ENCODE results near the gene HIPK4. TPM values are rescaled to one million over a fixed set of nuclear protein-coding genes. Genes with fewer than 3 reads are reported as not detected.
A peak's percentile ranks its signal among the peaks of the same experiment; 100 is the strongest.

HIPK4 gene
- total RNA-seq, 4 donors from 2014 or later: 0.13 to 0.88 (median 0.51) TPM

DNA sequence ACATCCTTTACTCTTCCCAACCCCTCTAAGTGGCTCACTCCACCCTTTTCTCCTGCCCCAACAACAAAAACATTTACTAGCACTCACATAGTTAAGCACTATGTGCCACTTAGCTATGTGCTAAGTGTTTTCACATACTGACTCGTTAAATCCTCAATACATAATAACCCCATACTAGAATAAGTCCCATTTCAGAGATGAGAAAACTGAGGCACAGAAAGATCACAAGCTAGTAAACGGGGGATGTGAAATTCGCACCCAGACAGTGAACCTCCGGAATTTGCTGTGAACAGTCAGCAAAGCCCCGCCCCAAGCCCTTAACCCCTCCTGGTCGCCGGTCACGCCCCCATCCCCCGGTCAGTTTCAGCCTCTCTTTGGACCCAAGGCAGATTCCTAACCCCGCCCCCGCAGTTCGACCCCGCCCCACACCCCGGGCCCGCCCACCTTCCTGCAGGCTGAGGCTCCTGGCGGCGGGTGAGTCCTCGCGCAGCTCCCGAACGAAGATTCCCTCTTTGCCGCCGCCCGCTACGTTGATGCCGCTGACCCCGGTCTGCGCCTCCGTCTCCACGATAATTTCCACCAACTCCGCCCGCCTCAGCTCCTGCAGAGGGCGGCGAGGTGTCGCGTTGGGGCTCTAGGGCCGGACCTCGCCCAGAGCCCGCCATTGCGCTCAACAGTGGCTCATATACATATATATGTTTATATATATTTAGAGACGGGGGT is 13.4 kb upstream of the HIPK4 start:
- peak overlapping the region; percentile 42 for H3K4me3 ChIP-seq (ENCODE audit: low read depth, poor library complexity, severe bottlenecking)
- no peak for TF ChIP-seq POLR2A (IDR thresholded peaks at IDR 0.05)
- TF ChIP-seq, protein P1, sequence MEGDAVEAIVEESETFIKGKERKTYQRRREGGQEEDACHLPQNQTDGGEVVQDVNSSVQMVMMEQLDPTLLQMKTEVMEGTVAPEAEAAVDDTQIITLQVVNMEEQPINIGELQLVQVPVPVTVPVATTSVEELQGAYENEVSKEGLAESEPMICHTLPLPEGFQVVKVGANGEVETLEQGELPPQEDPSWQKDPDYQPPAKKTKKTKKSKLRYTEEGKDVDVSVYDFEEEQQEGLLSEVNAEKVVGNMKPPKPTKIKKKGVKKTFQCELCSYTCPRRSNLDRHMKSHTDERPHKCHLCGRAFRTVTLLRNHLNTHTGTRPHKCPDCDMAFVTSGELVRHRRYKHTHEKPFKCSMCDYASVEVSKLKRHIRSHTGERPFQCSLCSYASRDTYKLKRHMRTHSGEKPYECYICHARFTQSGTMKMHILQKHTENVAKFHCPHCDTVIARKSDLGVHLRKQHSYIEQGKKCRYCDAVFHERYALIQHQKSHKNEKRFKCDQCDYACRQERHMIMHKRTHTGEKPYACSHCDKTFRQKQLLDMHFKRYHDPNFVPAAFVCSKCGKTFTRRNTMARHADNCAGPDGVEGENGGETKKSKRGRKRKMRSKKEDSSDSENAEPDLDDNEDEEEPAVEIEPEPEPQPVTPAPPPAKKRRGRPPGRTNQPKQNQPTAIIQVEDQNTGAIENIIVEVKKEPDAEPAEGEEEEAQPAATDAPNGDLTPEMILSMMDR (IDR thresholded peaks at IDR 0.05): no peak
- peak; percentile 90 to 97 for DNase-seq (ENCODE audit: low spot score in 2 of 2)
- WGBS, 2 donors: 1% methylated on average over 41 of the region's 41 CpGs
- intact Hi-C loops (cut with DNase I; ENCODE audit: low total_unique reads): no loop called here

DNA sequence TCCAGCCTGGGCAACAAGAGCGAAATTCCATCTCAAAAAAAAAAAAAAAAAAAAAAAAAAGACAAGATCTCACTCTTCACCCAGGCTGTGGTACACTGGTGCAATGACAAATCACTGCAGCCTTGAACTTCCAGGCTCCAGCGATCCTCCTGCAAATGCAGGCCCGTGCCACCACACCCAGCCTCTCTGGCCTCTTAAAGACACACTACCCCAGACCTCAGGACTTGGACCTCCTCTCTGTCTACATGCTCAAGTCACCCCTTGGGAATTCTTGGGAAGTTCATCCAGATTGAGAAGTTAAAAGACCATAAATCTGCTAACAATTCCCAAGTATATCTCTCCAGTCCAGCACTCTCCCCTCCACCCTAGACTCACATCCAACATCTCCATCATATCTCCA is 10.6 kb upstream of the HIPK4 start:
- no peak for DNase-seq (ENCODE audit: low spot score in 2 of 2)
- H3K4me3 ChIP-seq (ENCODE audit: low read depth, poor library complexity, severe bottlenecking): no peak overlapping the region
- intact Hi-C loops (cut with DNase I; ENCODE audit: low total_unique reads): no loop called here
- WGBS, 2 donors: 29 to 44% methylated on average over 3 of the region's 3 CpGs
- TF ChIP-seq POLR2A (IDR thresholded peaks at IDR 0.05): no peak

DNA sequence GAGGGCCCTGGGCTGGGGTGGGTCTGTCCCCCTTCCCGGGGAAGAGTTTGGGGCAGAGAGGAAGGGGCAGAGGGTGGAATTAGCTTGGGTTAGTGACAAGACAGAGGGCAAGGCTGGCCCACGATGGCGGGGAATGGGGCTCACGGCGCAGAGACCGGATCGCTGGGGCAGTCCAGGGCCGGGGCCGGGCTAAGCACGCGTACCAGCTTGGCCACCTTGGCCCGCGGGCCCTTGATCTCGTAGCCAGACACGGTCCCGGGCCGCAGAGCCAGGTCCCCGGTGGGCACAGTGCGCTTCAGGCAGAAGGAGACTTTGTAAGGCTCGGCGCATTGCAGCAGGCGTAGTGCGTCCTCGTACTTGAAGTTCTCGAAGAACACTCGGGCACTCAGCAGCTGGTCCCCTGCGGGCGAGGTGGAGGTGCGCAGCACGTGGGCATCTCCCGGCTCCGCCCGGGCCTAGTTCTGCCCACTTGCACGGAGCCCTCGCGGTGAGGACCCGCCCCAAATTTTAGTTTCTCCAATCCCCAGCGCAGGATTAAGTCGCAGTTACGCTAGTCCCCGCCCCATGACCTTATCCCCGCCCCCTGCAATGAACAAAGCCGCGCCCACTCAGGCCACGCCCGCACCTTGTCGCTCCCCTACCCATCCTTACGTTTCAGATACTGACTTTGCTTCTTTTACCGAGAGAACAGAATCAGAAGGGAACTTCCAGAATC is 8.6 kb upstream of the HIPK4 start:
- WGBS, 2 donors: 30 to 46% methylated on average over 38 to 41 of the region's 49 CpGs
- H3K4me3 ChIP-seq (ENCODE audit: low read depth, poor library complexity, severe bottlenecking): no peak overlapping the region
- DNase-seq (ENCODE audit: low spot score in 2 of 2): peak; percentile 80 to 91
- no peak for TF ChIP-seq POLR2A (IDR thresholded peaks at IDR 0.05)
- TF ChIP-seq, protein P1 (IDR thresholded peaks at IDR 0.05): no peak
- intact Hi-C loops (cut with DNase I; ENCODE audit: low total_unique reads): no loop called here

DNA sequence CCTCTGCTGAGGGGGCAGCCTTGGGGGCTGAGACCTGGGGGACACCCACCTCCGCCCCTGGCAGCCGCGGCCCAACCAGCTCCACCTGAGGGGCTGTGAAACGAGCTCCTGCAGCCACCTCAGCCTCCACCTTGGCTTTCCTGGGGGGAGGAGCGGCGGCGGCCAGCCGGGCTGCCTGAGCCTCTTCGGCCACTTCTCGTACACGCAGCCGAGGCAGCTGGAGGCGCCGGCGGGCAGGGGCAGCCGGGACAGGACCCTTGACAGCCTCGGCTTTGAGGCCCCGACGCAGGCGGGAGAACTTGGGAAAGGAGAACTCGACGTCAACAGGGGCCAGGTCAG is 7.6 kb upstream of the HIPK4 start:
- 94 to 96% methylated on average over 20 to 22 of the region's 22 CpGs for WGBS, 2 donors
- no peak for DNase-seq (ENCODE audit: low spot score in 2 of 2)
- intact Hi-C loops (cut with DNase I; ENCODE audit: low total_unique reads): no loop called here
- TF ChIP-seq POLR2A (IDR thresholded peaks at IDR 0.05): no peak
- TF ChIP-seq, protein P1 (IDR thresholded peaks at IDR 0.05): no peak
- no peak overlapping the region for H3K4me3 ChIP-seq (ENCODE audit: low read depth, poor library complexity, severe bottlenecking)

DNA sequence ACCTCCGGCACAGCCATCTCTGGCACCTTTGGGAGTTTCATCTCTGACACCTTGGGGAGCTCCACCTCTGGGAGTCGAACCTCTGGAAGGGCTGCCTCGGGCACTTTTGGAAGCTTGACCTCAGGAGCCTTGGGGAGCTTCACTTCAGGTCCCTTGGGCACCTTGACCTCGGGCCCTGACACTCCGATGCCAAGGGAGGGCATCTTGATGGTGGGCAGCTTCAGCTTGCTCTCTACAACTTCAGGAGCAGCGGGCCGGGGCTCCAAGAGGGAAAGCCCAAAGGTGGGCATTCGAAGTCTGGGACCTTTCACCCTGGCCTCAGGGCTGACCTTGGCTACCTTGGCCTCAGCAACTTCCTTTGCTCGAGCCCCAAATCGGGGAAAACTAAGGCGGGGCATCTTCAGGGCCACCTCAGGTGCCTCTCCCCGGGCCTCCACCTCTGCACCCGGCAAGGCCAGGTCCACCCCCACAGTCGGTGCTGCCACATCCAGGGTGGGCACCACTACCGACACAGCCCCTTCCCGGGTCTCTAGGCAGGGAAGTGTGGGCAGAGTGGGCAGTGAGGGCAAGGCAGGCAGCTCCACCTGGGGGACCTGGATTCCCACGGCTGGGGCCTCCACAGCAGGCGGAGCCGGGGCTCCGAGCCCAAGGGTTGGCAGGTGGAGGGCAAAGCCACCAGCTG is 7.0 kb upstream of the HIPK4 start:
- H3K4me3 ChIP-seq (ENCODE audit: low read depth, poor library complexity, severe bottlenecking): no peak overlapping the region
- no peak for TF ChIP-seq POLR2A (IDR thresholded peaks at IDR 0.05)
- TF ChIP-seq, protein P1 (IDR thresholded peaks at IDR 0.05): no peak
- no peak for DNase-seq (ENCODE audit: low spot score in 2 of 2)
- 88 to 91% methylated on average over 19 to 20 of the region's 20 CpGs for WGBS, 2 donors
- intact Hi-C loops (cut with DNase I; ENCODE audit: low total_unique reads): no loop called here

DNA sequence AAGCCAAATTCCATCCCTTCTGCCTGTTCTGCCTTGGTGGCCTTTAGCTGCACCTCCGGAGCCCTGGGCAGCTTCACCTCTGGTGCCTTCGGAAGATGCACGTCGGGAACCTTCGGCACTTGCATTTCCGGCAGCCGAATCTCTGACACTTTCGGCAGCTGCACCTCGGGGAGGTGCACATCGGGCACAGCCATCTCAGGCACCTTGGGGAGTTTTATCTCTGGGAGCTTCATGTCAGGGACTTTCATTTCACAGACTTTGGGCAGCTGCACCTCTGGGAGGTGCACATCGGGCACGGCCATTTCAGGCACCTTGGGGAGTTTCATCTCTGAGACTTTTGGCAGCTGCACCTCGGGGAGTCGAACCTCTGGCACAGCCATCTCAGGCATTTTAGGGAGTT is 6.0 kb upstream of the HIPK4 start:
- WGBS, 2 donors: 82 to 89% methylated on average over 14 of the region's 14 CpGs
- no peak for TF ChIP-seq POLR2A (IDR thresholded peaks at IDR 0.05)
- TF ChIP-seq, protein P1 (IDR thresholded peaks at IDR 0.05): no peak
- no peak overlapping the region for H3K4me3 ChIP-seq (ENCODE audit: low read depth, poor library complexity, severe bottlenecking)
- intact Hi-C loops (cut with DNase I; ENCODE audit: low total_unique reads): no loop called here
- no peak for DNase-seq (ENCODE audit: low spot score in 2 of 2)
